GM13977 (cell line): Measurements from ENCODE around the gene PDX1.

Experiments
- DNase-seq: peaks from one replicate; pipeline ENCODE4 v3.0.0; 2012; ENCODE audit warnings: low spot score
- CTCF ChIP-seq: IDR thresholded peaks from 2 replicates; pipeline ENCODE4 v1.5.1; 2012; ENCODE audit warnings: mild to moderate bottlenecking, control low read depth; ENCODE audit not compliant: insufficient read depth; ENCODE audit errors: extremely low read depth, missing control alignments
- in situ Hi-C: fragments of 300-500 bp; cut with MboI; formaldehyde crosslinking; loops from one replicate; pipeline ENCODE4 v1.12.0; 2022; ENCODE audit warnings: low sequenced_read_pairs, low pct_unique_long_range_greater_than_20kb, mixed read lengths, inconsistent platforms; ENCODE audit not compliant: unreplicated experiment

PDX1 gene

GRCh38 chr13:27955014-27955591 lies 35.3 kb downstream of the PDX1 start:
- DNase-seq: no peak
- no peak for TF ChIP-seq CTCF
- in situ Hi-C loops: no loop called here

GRCh38 chr13:27956576-27957300 lies 36.9 kb downstream of the PDX1 start:
- in situ Hi-C loops: no loop called here
- no peak for DNase-seq
- no peak for TF ChIP-seq CTCF

GRCh38 chr13:27959976-27960361 lies 40.2 kb downstream of the PDX1 start:
- in situ Hi-C loops: no loop called here
- TF ChIP-seq CTCF: no peak

GRCh38 chr13:27960362-27961226 lies 40.8 kb downstream of the PDX1 start:
- in situ Hi-C loops: no loop called here
- TF ChIP-seq CTCF: peak; percentile 66
- peak; percentile 75 for DNase-seq

More at GRCh38 chr13:27959976-27960361, 40.2 kb downstream of the PDX1 start:
- DNase-seq: no peak

- in situ Hi-C loops: no loop called here
- DNase-seq: no peak
Measured at GRCh38 chr13:27961227-27962085, 41.7 kb downstream of the PDX1 start.

More at GRCh38 chr13:27961227-27962085, 41.7 kb downstream of the PDX1 start:
- TF ChIP-seq CTCF: peak; percentile 1
